Activated T-helper 2 cell treated with anti-CD3 and anti-CD28 coated beads, Interferon-gamma antibody, Interleukin-2, Interleukin-4, amounts not matched to agents 10 μg/mL and 5 μg/mL and 100 μg/mL, durations not matched to agents 14 hours and 24 hours and 36 hours (primary cell): ENCODE results near the gene TKFC. TPM values are rescaled to one million over a fixed set of nuclear protein-coding genes. Genes with fewer than 3 reads are reported as not detected.
"Not testable (repeated sequence)": the region's sequence is repeated elsewhere in the genome, so short reads cannot be mapped to it uniquely, and the experiment has no call there.

Source experiments
- DNase-seq: peaks from one replicate; pipeline ENCODE4 v3.0.0; 2021; ENCODE audit warnings: low spot score
- H3K27ac Mint-ChIP-seq: one replicate; pipeline ENCODE4 v1.8.0; 2021; ENCODE audit warnings: mixed read lengths
- H3K27me3 Mint-ChIP-seq: one replicate; pipeline ENCODE4 v1.8.0; 2021; ENCODE audit warnings: low read depth, mixed read lengths
- H3K36me3 Mint-ChIP-seq: one replicate; pipeline ENCODE4 v1.8.0; 2021; ENCODE audit warnings: low read depth, mixed read lengths
- H3K4me1 Mint-ChIP-seq: one replicate; pipeline ENCODE4 v1.8.0; 2021; ENCODE audit warnings: low read depth, mixed read lengths
- H3K4me3 Mint-ChIP-seq: one replicate; pipeline ENCODE4 v1.8.0; 2021; ENCODE audit warnings: low read depth, mild to moderate bottlenecking, moderate library complexity, mixed read lengths
- H3K9me3 Mint-ChIP-seq: one replicate; pipeline ENCODE4 v1.8.0; 2021; ENCODE audit warnings: mixed read lengths
- intact Hi-C: fragments of 100-400 bp; cut with micrococcal nuclease; formaldehyde crosslinking; loops from one replicate; pipeline ENCODE4 v1.15.1; 2023
- total RNA-seq: library from RNA; stranded (reverse); gene quantifications from 2 replicates; pipeline ENCODE4 v1.2.3, GENCODE V29; 2022

Gene TKFC
- total RNA-seq, 1 donor from 2014 or later: 72.8 TPM

- H3K27ac Mint-ChIP-seq: peak overlapping the region; percentile 4
- peaks cover 8% of the 10 kb centered on the region for H3K4me1 Mint-ChIP-seq
- peaks cover 7% of the 10 kb centered on the region for H3K9me3 Mint-ChIP-seq
- H3K4me3 Mint-ChIP-seq: no peak overlapping the region
- H3K27me3 Mint-ChIP-seq: no peaks in the 10 kb centered on the region
- DNase-seq: no peak
- intact Hi-C loops: no loop called here
- peaks cover 72% of the 10 kb centered on the region for H3K36me3 Mint-ChIP-seq
These were observed 36.6 kb downstream of the TKFC start for GRCh38 chr11:61369372-61370348.

GRCh38 chr11:61370349-61371005, 37.4 kb downstream of the TKFC start:
- peaks cover 8% of the 10 kb centered on the region for H3K4me1 Mint-ChIP-seq
- DNase-seq: no peak
- peaks cover 73% of the 10 kb centered on the region for H3K36me3 Mint-ChIP-seq
- no peaks in the 10 kb centered on the region for H3K27me3 Mint-ChIP-seq
- intact Hi-C loops: no loop called here
- no peak overlapping the region for H3K4me3 Mint-ChIP-seq
- H3K27ac Mint-ChIP-seq: no peak overlapping the region
- peaks cover 7% of the 10 kb centered on the region for H3K9me3 Mint-ChIP-seq

GRCh38 chr11:61372659-61373420, 39.8 kb downstream of the TKFC start:
- Mint-ChIP-seq H3K9me3 (peaks cover 7% of the 10 kb centered on the region), H3K36me3 (peaks cover 68% of the 10 kb centered on the region), H3K4me3 (no peak overlapping the region), H3K27ac (no peak overlapping the region), H3K27me3 (no peaks in the 10 kb centered on the region), H3K4me1 (peaks cover 8% of the 10 kb centered on the region)
- intact Hi-C loops: no loop called here
- DNase-seq: no peak

GRCh38 chr11:61375761-61376108, 42.7 kb downstream of the TKFC start:
- intact Hi-C loops: no loop called here
- no peaks in the 10 kb centered on the region for H3K4me1 Mint-ChIP-seq
- H3K4me3 Mint-ChIP-seq: no peak overlapping the region

GRCh38 chr11:61377461-61378160, 44.6 kb downstream of the TKFC start:
- Mint-ChIP-seq H3K9me3 (peaks cover 4% of the 10 kb centered on the region), H3K4me1 (no peaks in the 10 kb centered on the region), H3K4me3 (no peak overlapping the region), H3K27ac (no peak overlapping the region), H3K27me3 (no peaks in the 10 kb centered on the region), H3K36me3 (peaks cover 26% of the 10 kb centered on the region)
- DNase-seq: no peak
- intact Hi-C loops: no loop called here

More at GRCh38 chr11:61375761-61376108, 42.7 kb downstream of the TKFC start:
- Mint-ChIP-seq H3K27me3 (no peaks in the 10 kb centered on the region), H3K9me3 (peaks cover 7% of the 10 kb centered on the region), H3K36me3 (peaks cover 41% of the 10 kb centered on the region), H3K27ac (no peak overlapping the region)
- DNase-seq: no peak

GRCh38 chr11:61378713-61379313, 45.8 kb downstream of the TKFC start:
- Mint-ChIP-seq H3K36me3 (peaks cover 25% of the 10 kb centered on the region), H3K27ac (no peak overlapping the region), H3K9me3 (no peaks in the 10 kb centered on the region), H3K27me3 (no peaks in the 10 kb centered on the region), H3K4me1 (no peaks in the 10 kb centered on the region), H3K4me3 (no peak overlapping the region)
- DNase-seq: no peak
- intact Hi-C loops: no loop called here

GRCh38 chr11:61380884-61381283, 47.9 kb downstream of the TKFC start:
- no peak for DNase-seq
- Mint-ChIP-seq H3K27ac (no peak overlapping the region), H3K9me3 (no peaks in the 10 kb centered on the region), H3K4me1 (peaks cover 6% of the 10 kb centered on the region), H3K36me3 (peaks cover 15% of the 10 kb centered on the region), H3K27me3 (no peaks in the 10 kb centered on the region), H3K4me3 (no peak overlapping the region)
- intact Hi-C loops: loop anchor here (10.0 kb wide), 1 partner anchor 126 kb away; no protein-coding TSS in a partner anchor

GRCh38 chr11:61383859-61384258, 50.8 kb downstream of the TKFC start:
- H3K36me3 Mint-ChIP-seq, H3K27me3 Mint-ChIP-seq, H3K27ac Mint-ChIP-seq, H3K4me1 Mint-ChIP-seq, H3K9me3 Mint-ChIP-seq, DNase-seq, H3K4me3 Mint-ChIP-seq: not testable (repeated sequence)
- intact Hi-C loops: loop anchor here (10.0 kb wide), 1 partner anchor 129 kb away; no protein-coding TSS in a partner anchor

GRCh38 chr11:61384271-61385242, 51.5 kb downstream of the TKFC start:
- peaks cover 3% of the 10 kb centered on the region for H3K9me3 Mint-ChIP-seq
- no peaks in the 10 kb centered on the region for H3K36me3 Mint-ChIP-seq
- peaks cover 6% of the 10 kb centered on the region for H3K4me1 Mint-ChIP-seq
- no peaks in the 10 kb centered on the region for H3K27me3 Mint-ChIP-seq
- no peak overlapping the region for H3K27ac Mint-ChIP-seq
- no peak overlapping the region for H3K4me3 Mint-ChIP-seq
- intact Hi-C loops: loop anchor here (1.0 to 10.0 kb wide), 2 partner anchors 48 to 130 kb away; no protein-coding TSS in a partner anchor
- no peak for DNase-seq

- Mint-ChIP-seq H3K27ac (no peak overlapping the region), H3K4me1 (peaks cover 18% of the 10 kb centered on the region), H3K9me3 (peaks cover 8% of the 10 kb centered on the region), H3K27me3 (no peaks in the 10 kb centered on the region), H3K4me3 (no peak overlapping the region), H3K36me3 (peaks cover 12% of the 10 kb centered on the region)
- DNase-seq: no peak
- intact Hi-C loops: no loop called here
These were observed 57.1 kb downstream of the TKFC start for GRCh38 chr11:61390161-61390560.

GRCh38 chr11:61392981-61393595, 60.1 kb downstream of the TKFC start:
- intact Hi-C loops: loop anchor here (1.0 to 2.0 kb wide), 3 partner anchors 30 to 57 kb away; partner anchors contain the start of genes CPSF7 and TMEM138
- H3K4me3 Mint-ChIP-seq: peak overlapping the region; percentile 84
- no peaks in the 10 kb centered on the region for H3K27me3 Mint-ChIP-seq
- no peak for DNase-seq
- H3K9me3 Mint-ChIP-seq: peaks cover 8% of the 10 kb centered on the region
- H3K36me3 Mint-ChIP-seq: peaks cover 27% of the 10 kb centered on the region
- H3K27ac Mint-ChIP-seq: peak overlapping the region; percentile 91
- H3K4me1 Mint-ChIP-seq: peaks cover 15% of the 10 kb centered on the region
